ENCODE measurements around the gene FAM24A. TPM values are rescaled to one million over a fixed set of nuclear protein-coding genes. Genes with fewer than 3 reads are reported as not detected.

FAM24A gene
- total and polyA plus RNA-seq, 2 experiments from 2014 or later = not detected

GRCh38 chr10:122861711-122862161 lies 48.7 kb upstream of the FAM24A start (continued):
- TF ChIP-seq, protein P1, sequence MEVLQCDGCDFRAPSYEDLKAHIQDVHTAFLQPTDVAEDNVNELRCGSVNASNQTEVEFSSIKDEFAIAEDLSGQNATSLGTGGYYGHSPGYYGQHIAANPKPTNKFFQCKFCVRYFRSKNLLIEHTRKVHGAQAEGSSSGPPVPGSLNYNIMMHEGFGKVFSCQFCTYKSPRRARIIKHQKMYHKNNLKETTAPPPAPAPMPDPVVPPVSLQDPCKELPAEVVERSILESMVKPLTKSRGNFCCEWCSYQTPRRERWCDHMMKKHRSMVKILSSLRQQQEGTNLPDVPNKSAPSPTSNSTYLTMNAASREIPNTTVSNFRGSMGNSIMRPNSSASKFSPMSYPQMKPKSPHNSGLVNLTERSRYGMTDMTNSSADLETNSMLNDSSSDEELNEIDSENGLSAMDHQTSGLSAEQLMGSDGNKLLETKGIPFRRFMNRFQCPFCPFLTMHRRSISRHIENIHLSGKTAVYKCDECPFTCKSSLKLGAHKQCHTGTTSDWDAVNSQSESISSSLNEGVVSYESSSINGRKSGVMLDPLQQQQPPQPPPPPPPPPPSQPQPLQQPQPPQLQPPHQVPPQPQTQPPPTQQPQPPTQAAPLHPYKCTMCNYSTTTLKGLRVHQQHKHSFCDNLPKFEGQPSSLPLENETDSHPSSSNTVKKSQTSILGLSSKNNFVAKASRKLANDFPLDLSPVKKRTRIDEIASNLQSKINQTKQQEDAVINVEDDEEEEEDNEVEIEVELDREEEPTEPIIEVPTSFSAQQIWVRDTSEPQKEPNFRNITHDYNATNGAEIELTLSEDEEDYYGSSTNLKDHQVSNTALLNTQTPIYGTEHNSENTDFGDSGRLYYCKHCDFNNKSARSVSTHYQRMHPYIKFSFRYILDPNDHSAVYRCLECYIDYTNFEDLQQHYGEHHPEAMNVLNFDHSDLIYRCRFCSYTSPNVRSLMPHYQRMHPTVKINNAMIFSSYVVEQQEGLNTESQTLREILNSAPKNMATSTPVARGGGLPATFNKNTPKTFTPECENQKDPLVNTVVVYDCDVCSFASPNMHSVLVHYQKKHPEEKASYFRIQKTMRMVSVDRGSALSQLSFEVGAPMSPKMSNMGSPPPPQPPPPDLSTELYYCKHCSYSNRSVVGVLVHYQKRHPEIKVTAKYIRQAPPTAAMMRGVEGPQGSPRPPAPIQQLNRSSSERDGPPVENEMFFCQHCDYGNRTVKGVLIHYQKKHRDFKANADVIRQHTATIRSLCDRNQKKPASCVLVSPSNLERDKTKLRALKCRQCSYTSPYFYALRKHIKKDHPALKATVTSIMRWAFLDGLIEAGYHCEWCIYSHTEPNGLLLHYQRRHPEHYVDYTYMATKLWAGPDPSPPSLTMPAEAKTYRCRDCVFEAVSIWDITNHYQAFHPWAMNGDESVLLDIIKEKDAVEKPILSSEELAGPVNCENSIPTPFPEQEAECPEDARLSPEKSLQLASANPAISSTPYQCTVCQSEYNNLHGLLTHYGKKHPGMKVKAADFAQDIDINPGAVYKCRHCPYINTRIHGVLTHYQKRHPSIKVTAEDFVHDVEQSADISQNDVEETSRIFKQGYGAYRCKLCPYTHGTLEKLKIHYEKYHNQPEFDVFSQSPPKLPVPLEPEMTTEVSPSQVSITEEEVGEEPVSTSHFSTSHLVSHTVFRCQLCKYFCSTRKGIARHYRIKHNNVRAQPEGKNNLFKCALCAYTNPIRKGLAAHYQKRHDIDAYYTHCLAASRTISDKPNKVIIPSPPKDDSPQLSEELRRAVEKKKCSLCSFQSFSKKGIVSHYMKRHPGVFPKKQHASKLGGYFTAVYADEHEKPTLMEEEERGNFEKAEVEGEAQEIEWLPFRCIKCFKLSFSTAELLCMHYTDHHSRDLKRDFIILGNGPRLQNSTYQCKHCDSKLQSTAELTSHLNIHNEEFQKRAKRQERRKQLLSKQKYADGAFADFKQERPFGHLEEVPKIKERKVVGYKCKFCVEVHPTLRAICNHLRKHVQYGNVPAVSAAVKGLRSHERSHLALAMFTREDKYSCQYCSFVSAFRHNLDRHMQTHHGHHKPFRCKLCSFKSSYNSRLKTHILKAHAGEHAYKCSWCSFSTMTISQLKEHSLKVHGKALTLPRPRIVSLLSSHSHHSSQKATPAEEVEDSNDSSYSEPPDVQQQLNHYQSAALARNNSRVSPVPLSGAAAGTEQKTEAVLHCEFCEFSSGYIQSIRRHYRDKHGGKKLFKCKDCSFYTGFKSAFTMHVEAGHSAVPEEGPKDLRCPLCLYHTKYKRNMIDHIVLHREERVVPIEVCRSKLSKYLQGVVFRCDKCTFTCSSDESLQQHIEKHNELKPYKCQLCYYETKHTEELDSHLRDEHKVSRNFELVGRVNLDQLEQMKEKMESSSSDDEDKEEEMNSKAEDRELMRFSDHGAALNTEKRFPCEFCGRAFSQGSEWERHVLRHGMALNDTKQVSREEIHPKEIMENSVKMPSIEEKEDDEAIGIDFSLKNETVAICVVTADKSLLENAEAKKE (CRISPR knock-in tag; IDR thresholded peaks at IDR 0.05) = no peak
- TF ChIP-seq EZH2 (IDR thresholded peaks at IDR 0.05; ENCODE audit: low read depth, unreplicated experiment) (no peak), NANOG (IDR thresholded peaks at IDR 0.05; ENCODE audit: borderline replicate concordance) (no peak), EZH2phosphoT487 (IDR thresholded peaks at IDR 0.05; ENCODE audit: unreplicated experiment) (no peak), ZNF331 (CRISPR knock-in tag; IDR thresholded peaks at IDR 0.05; ENCODE audit: low read depth) (no peak)

- Mint-ChIP-seq H3K4me3 (no peak overlapping the region), H3K4me1 (peaks cover 6% of the 10 kb centered on the region; the same call in 2 of the 3 replicates), H3K27me3 (ENCODE audit: insufficient read depth, low read depth, poor library complexity) (no peaks in the 10 kb centered on the region), H3K27ac (no peak overlapping the region), H3K36me3 (ENCODE audit: low read depth) (peaks cover 35% of the 10 kb centered on the region), H3K9me3 (peaks cover 30% of the 10 kb centered on the region)
- H3K27me3 ChIP-seq (ENCODE audit: insufficient read depth) = no peaks in the 10 kb centered on the region
- DNase-seq (ENCODE audit: low spot score) (no peak), ATAC-seq (no peak)
- H4K20me1 ChIP-seq (replicated peaks; ENCODE audit: insufficient read depth) = peaks cover 12% of the 10 kb centered on the region
- peaks cover 91% of the 10 kb centered on the region for H3K79me2 ChIP-seq (replicated peaks; ENCODE audit: insufficient read depth)
- no peak overlapping the region for H2AFZ ChIP-seq
- 0 out of 2 replicates have a peak, but pooled peaks cover 3% of the 10 kb centered on the region for H3K4me1 ChIP-seq (ENCODE audit: insufficient read depth)
- H3K4me2 ChIP-seq = no peak overlapping the region
- peaks cover 20% of the 10 kb centered on the region for H3K36me3 ChIP-seq (ENCODE audit: insufficient read depth)
- H3K27ac ChIP-seq (ENCODE audit: low read depth) = no peak overlapping the region
- no peaks in the 10 kb centered on the region for H3K9me2 ChIP-seq (ENCODE audit: insufficient read depth)
- H3K4me3 ChIP-seq = no peak overlapping the region
- no peaks in the 10 kb centered on the region for H3F3A ChIP-seq (replicated peaks; ENCODE audit: low read depth)
- TF ChIP-seq POLR2AphosphoS5 (IDR thresholded peaks at IDR 0.05; ENCODE audit: low read depth) (no peak), NANOG (IDR thresholded peaks at IDR 0.05; ENCODE audit: borderline replicate concordance) (no peak), JUNB (IDR thresholded peaks at IDR 0.05; ENCODE audit: unreplicated experiment) (no peak), CTCF (conservative IDR thresholded peaks at IDR 0.05; ENCODE audit: low read depth in 2 of 2) (no peak), EZH2phosphoT487 (IDR thresholded peaks at IDR 0.05; ENCODE audit: unreplicated experiment) (no peak), STAT1 (IDR thresholded peaks at IDR 0.05; ENCODE audit: unreplicated experiment) (no peak)
- TF ChIP-seq, protein P2, sequence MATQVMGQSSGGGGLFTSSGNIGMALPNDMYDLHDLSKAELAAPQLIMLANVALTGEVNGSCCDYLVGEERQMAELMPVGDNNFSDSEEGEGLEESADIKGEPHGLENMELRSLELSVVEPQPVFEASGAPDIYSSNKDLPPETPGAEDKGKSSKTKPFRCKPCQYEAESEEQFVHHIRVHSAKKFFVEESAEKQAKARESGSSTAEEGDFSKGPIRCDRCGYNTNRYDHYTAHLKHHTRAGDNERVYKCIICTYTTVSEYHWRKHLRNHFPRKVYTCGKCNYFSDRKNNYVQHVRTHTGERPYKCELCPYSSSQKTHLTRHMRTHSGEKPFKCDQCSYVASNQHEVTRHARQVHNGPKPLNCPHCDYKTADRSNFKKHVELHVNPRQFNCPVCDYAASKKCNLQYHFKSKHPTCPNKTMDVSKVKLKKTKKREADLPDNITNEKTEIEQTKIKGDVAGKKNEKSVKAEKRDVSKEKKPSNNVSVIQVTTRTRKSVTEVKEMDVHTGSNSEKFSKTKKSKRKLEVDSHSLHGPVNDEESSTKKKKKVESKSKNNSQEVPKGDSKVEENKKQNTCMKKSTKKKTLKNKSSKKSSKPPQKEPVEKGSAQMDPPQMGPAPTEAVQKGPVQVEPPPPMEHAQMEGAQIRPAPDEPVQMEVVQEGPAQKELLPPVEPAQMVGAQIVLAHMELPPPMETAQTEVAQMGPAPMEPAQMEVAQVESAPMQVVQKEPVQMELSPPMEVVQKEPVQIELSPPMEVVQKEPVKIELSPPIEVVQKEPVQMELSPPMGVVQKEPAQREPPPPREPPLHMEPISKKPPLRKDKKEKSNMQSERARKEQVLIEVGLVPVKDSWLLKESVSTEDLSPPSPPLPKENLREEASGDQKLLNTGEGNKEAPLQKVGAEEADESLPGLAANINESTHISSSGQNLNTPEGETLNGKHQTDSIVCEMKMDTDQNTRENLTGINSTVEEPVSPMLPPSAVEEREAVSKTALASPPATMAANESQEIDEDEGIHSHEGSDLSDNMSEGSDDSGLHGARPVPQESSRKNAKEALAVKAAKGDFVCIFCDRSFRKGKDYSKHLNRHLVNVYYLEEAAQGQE (IDR thresholded peaks at IDR 0.05; ENCODE audit: unreplicated experiment) = no peak
Observed at GRCh38 chr10:122863216-122864193, 46.9 kb upstream of the FAM24A start.

Data from GM23338 (cell line).